C4-2B (cell line): Measurements from ENCODE around the gene CYLD.

Source experiments
- CTCF ChIP-seq: fragments of 450-650 bp; conservative IDR thresholded peaks from 2 replicates; pipeline ENCODE4 v1.5.1; 2017; ENCODE audit warnings: mild to moderate bottlenecking
- ZFX ChIP-seq: fragments of 450-650 bp; IDR thresholded peaks from 2 replicates; pipeline ENCODE4 v1.6.1; 2017

GRCh38 chr16:50762241-50762640, 20.4 kb downstream of the CYLD start:
- TF ChIP-seq CTCF, result no peak
- TF ChIP-seq ZFX, result no peak
